ENCODE data around the gene RBM47.

Gene RBM47

DNA sequence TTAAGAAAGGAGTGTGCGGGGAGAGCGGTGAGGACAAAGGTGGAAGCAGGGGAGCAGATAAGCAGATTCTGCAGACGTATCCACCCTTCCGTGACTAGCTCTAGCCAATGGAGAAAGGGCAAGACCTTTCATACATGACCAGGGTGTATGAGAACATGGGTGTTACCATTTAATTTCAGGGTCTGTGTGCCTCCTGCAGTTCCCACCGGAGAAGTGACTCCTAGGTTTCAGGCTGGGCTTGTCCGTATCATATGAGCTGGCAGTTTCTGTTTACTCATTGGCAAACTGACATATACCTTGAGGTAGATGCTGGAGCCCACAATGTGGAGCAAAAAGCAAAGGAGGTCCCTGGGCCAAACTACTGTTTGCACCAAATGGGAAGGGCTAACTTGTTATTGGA lies 6.8 kb downstream of the RBM47 start:
- DNase-seq, result peak; percentile 78

GRCh38 chr4:40621592-40622512 lies 7.8 kb downstream of the RBM47 start:
- DNase-seq, result peak; percentile 81

DNA sequence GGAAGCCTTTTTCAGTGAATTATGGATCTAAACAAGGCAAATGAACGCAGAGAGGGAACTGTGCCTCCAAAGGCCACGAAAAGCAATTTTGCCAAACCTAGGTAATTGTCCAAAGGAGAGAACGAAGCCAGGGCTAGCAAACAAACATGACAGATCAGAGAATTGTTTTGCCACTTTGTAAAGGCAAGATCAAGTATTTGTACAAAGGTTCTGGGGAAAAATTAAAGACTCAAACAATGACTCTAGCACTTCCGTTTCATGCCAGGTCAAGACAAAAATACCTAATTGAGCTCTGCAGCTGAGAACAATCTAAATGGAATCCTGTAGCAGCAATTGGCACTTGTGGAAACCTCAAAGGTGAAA lies 8.5 kb downstream of the RBM47 start:
- no peak for DNase-seq

GRCh38 chr4:40619600-40619999 lies 10.1 kb downstream of the RBM47 start:
- no peak for DNase-seq

DNA sequence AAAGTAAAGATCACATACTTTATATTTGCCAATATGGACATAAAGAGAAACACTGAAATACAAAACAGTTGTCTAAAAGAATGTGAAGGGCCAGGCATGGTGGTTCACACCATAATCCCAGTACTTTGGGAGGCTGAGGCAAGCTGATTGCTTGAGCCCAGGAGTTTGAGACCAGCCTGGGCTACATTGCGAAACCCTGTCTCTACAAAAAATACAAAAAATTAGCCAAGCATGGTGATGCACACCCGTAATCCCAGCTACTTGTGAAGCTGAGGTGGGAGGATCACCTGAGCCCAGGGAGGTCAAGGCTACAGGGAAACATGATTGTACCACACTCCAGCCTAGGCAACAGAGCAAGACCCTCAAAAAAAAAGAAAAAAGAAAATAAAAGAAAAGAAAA lies 11.8 kb downstream of the RBM47 start:
- DNase-seq, result no peak

DNA sequence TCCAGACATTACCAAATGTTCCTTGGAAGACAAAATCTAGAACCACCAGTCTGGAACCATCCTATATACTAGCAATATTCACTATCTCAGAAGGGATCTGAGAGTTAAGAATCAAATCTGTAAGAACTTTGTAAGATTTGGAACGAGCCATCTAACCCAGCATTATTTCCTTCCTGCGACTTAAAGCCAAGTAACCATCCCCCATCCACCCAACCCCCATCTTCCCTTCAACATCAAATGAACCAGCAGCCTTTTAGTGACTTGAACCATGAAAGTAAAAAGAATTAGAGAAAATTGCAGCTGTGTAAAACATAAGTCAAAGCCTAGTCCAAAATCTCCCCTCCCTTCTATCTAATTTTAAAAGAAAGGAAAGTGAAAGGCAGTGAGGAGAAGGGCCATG lies 15.6 kb downstream of the RBM47 start:
- DNase-seq, result no peak

DNA sequence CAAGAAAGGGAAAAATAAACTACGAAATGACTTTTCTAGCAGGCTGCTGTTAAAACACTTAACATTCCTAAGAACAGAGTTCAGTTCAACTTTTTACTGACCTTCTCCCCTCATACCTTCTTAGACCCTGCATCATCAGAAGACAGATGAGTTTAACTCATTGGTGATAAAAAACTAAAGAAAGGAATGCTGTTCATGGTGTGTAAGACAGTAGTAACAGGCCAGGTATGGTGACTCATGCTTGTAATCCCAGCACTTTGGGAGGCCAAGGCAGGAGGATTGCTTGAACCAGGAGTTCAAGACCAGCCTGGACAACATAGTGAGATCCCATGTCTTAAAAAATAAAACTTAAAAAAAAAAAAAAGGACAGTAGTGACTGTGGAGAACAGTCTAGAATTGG lies 16.2 kb downstream of the RBM47 start:
- no peak for DNase-seq

GRCh38 chr4:40612831-40613230 lies 16.8 kb downstream of the RBM47 start:
- DNase-seq, result no peak

GRCh38 chr4:40612283-40612682 lies 17.4 kb downstream of the RBM47 start:
- DNase-seq, result no peak

DNA sequence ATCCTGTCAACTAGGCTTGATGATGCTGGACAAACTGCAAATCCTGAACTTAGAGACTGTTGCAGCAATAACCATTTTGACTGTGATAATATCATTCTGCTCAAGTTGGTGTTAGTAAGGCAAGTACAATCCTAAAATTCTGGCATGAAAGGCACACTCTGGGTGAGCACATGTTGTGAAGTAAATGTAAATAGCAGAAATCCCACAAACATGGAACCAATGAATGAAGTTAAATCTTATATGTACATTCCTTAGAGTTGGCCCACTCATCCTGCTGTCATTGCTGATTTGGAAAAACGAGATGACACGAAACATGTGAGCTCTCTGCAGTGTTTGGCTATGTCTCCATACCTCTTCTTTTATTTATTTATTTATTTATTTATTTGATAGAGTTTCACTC lies 21.0 kb downstream of the RBM47 start:
- no peak for DNase-seq

DNA sequence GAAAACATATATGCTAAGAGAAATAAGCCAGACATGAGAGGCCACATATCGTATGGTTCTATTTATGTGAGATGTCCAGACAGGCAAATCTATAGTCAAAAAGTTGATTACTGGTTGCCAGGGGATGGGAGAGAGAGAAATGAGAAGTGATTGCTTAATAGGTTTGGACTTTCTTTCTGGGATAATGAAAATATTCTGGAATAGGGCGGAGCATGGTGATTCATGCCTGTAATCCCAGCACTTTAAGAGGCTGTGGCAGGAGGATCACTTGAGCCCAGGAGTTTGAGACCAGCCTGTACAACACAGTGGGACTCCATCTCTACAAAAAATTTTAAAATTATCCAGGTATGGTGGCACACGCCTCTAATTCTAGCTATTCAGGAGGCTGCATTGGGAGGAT lies 22.4 kb downstream of the RBM47 start:
- no peak for DNase-seq

GRCh38 chr4:40606239-40606767 lies 23.4 kb downstream of the RBM47 start:
- DNase-seq, result no peak

DNA sequence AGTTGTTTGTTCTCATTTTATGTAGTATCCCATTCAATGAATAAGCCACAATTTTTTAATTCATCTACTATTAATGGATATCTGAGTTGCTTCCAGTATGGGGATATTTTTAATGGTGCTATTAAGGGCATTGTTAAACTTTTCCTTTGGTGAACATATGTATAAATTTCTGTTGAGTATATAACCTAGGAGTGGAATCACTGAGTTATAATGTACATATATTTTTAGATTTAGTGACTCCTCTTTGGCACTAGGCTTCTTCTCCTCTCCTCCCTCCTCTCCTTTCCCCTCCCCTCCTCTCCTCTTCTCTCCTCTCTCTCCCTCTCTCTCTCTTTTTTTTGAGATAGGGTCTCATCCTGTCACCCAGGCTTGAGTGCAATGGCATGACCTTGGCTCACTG lies 26.4 kb downstream of the RBM47 start:
- no peak for DNase-seq

DNA sequence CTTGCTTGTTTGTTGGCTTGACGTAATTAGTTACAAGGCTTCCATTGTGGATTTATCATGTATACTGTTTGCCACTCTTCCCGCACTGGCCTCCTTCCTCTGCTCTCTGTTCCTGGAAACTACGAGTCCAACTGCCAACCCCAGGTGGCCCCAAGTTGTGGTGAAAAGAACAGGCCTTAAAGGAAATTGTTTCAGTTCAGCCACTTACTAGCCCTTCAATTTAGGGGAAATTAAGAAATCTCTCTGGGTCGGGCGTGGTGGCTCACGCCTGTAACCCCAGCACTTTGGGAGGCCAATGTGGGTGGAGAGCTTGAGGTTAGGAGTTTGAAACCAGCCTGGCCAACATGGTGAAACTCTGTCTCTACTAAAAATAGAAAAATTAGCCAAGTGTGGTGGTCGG lies 28.0 kb downstream of the RBM47 start:
- peak; percentile 22 for DNase-seq

DNA sequence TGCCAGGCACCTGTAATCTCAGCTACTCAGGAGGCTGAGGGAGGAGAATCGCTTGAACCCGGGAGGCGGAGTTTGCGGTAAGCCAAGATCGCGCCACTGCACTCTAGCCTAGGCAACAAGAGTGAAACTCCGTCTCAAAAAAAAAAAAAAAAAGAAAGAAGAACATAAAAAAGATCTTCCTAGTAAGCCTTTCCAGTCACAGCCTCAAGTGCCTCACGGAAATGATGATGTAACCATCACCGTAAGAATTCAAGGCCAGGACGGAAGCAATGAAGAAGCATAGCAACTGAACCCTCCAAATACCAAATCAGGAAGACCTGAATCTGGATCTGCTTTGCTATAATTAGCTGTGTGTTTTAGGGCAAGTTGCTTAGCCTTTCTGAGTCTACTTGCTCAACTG lies 28.8 kb downstream of the RBM47 start:
- no peak for DNase-seq

DNA sequence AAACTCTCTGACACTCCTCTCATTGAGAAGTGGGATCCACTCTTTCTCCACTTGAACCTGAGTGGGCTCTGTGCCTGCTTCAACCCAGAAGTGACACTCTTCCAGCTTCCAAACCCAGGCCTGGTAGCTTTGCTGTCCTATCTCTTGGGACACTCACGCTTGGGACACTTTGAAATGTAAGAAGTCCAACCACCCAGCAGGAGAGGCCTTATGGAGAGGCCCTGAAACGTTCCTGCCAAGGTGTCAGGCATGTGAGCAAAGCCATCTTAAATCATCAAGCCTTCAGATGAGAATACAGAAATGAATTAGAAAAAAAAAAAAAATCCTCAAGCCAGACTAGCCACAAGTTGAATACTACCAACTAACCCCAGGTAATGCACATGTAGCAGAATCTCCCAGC lies 30.2 kb downstream of the RBM47 start:
- DNase-seq, result no peak

DNA sequence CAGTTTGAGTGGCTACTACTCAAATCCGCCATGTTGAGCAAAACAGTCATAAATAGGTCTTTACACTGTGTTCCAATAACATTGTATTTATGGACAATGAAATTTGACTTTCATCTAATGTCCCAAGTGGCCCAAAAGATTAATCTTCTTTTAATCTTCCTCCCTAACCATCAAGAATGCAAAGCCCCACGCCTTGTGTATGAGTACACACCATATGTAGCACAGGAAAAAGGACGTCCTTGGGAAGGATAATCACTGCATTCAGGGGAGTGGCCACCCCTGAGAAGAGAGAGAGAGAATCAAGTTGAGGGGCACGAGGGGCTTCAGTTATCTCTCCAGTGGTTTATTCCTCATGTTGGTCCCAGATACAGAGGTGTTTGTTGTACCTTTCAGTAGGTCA lies 33.1 kb downstream of the RBM47 start:
- DNase-seq, result no peak

- DNase-seq, result no peak
These were observed 33.7 kb downstream of the RBM47 start for GRCh38 chr4:40595981-40596380.

- no peak for DNase-seq
These were observed 35.1 kb downstream of the RBM47 start for GRCh38 chr4:40594261-40595178.

- DNase-seq, result no peak
These were observed 37.6 kb downstream of the RBM47 start for GRCh38 chr4:40592034-40592433.

- no peak for DNase-seq
These were observed 41.8 kb downstream of the RBM47 start for GRCh38 chr4:40587826-40588225.

- DNase-seq, result no peak
These were observed 42.3 kb downstream of the RBM47 start for GRCh38 chr4:40587351-40587750.

DNA sequence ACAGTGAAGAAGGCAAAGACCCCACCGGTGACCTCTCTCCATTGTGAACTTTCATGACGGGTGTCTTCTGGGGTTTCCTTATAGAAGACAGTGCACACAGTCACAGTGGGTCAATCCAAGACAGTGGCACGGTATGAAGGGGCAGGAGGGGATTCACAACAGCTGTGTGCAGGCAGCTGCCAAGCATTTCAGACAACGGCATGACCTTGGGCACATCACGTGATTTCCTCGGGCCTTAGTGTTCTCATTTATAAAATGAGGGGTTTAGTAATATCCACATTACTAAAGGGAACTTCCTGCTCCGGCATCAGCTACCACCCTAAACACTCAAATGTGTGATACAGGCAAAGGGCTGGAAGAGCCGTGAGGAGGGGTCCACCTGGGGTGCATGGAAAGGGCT lies 42.9 kb downstream of the RBM47 start:
- no peak for DNase-seq

- no peak for DNase-seq
These were observed 43.6 kb downstream of the RBM47 start for GRCh38 chr4:40586034-40586433.
